HG03354 (cell line): ENCODE data around the gene POC5.
A peak's percentile ranks its signal among the peaks of the same experiment; 100 is the strongest.
"Not testable (repeated sequence)": the region's sequence is repeated elsewhere in the genome, so short reads cannot be mapped to it uniquely, and the experiment has no call there.

Experiments used
- ATAC-seq: cut with Tn5 transposase; IDR thresholded peaks from one replicate; pipeline ENCODE4 v1.9.1; 2021; ENCODE audit warnings: mild to moderate bottlenecking; ENCODE audit not compliant: unreplicated experiment, poor library complexity, severe bottlenecking

The POC5 gene

GRCh38 chr5:75706775-75707174, 10.5 kb downstream of the POC5 start:
- no peak for ATAC-seq

- no peak for ATAC-seq
Measured at GRCh38 chr5:75706016-75706415, 11.2 kb downstream of the POC5 start.

- ATAC-seq, result no peak
Measured at GRCh38 chr5:75701856-75702255, 15.4 kb downstream of the POC5 start.

- not testable (repeated sequence) for ATAC-seq
Measured at GRCh38 chr5:75695472-75696351, 21.5 kb downstream of the POC5 start.

DNA sequence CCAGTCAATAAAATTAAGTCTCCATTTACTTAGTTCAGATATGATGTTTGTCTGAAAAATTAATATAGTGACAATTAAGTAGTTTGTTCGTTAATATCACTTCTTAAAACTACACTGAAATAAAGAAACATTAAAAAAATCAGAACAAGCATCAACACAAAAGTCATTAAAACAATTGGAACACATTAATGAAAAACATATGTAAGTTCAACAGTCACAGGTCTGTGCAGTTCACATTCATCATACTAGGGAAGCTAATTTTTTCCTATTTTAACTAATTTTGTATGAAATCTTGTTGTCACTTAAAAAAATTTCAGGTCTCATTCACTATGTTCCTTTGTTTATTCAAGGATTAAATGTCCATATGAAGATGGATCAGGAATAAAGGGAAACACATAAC, 22.5 kb downstream of the POC5 start:
- no peak for ATAC-seq

DNA sequence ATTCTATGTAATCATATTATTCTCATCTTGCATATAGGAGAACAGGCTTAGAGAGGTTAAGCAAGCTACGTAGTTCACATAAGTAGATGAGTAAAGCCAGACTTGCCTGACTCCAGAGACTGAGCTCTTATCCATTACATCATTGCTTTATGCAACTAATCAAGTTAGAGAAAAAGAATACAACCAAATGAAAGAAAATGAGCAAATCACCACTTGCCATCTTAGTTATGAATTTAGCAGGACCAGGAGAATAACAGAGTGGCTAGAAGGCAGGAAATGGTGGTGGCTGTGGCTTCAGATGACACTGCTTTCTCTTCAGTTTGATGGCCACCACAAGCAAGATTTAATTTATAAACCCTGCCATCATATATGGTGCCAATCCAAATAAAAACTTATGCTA, 26.6 kb downstream of the POC5 start:
- no peak for ATAC-seq

GRCh38 chr5:75686480-75686879, 30.8 kb downstream of the POC5 start:
- ATAC-seq, result no peak

DNA sequence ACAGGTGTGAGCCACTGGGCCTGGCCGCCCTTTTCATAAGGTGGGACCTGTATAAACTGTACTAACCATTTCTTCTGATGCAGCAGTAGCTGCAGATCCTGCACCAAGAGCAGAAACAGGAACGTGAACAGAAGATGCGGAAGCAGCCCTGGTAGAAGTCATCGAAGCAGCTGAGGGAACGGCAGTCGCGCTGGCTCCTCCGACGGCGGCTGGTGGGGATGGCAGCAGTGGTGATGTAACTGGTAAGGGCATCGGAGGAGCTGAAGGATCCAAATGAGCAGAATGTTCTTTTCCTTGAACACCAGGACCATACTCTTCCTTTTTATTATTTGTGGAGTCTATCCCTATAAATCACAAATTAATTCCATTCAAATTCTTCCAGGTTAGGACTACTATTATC, 32.1 kb downstream of the POC5 start:
- no peak for ATAC-seq

DNA sequence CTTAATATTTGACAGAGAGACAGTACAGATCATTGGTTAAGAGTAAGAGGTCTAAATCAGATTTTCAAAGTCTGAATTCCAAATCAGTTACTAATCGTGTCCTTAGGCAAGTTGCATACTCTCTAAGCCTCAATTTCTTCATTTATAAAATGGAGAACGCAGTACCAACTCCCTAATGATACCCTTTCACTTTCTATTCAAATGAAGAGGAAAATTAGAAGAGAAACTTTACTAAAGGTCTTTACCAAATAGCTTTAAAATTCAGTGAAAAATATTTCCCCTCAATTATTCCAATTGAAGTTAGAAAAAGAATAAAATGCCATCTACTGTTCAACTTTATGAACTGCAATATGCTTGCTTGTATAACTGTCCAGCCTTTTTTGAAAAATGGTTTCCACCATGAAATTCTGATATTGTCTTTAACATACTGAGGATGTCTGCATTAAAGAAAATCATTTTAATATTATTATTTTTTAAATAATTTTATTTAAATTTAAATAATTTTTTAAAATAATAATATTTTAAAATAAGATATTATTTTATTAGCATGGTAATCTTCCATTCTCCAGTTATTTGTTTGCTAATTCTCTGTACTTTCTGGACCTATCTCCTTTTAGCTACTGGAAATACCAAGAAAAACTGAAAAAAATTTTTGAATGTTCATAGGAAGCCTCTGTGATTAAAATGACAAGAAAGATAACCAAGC, 36.0 kb downstream of the POC5 start:
- peak; percentile 42 for ATAC-seq

DNA sequence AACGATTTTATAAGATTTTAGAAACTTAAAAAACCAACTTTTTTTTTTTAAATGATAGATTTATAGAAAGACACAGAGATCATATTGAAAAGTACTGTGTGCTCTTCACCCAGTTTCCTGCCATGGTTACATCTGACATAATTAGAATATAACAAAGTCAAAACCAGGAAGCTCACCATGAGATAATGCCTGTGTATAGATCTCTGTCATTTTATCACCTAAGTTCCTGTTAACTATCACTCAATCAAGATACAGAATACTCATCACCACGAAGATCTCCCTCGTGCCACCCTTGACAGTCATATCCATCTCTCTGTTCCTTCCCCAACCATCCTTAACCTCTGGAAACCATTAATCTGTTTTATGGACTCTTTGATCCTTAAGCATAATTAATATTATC, 39.1 kb downstream of the POC5 start:
- ATAC-seq, result no peak

DNA sequence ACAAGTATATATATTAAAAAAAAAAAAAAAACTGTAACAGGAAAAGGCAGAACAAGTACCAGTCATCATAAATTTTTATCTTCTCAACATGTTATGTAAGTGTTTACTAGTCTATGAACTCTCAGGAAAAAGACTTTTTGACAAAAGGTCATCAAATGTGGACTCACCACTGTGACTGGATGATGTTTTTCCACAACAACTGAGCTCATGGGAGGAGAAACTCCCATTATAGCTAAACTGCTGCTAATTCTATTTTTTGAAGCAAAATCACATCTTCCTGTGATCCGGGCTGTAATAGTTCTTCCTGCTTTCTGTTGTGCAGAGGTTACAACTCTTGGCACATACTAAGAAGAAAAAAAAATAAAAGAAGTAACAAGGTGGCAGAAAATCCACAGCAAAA, 39.6 kb downstream of the POC5 start:
- no peak for ATAC-seq

GRCh38 chr5:75675783-75676182, 41.5 kb downstream of the POC5 start:
- no peak for ATAC-seq

DNA sequence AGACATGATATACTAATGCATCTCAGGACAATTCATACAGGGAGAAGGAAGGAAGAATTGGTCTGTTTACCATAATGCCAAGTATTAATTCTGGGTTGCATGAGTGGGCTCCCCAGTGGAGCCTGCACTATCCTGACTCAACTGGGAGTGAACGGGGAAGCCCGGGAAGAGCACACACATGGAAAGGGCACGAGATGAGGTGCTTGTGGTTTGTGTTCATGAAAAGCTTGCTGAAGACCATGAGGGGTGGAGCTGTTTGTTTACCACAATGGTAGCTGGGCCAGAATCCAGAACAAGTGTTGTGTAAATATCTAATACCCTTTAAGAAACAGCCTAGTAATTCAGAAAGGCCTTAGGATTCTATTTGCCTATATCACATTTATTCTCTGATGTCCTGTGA, 44.6 kb downstream of the POC5 start:
- no peak for ATAC-seq

DNA sequence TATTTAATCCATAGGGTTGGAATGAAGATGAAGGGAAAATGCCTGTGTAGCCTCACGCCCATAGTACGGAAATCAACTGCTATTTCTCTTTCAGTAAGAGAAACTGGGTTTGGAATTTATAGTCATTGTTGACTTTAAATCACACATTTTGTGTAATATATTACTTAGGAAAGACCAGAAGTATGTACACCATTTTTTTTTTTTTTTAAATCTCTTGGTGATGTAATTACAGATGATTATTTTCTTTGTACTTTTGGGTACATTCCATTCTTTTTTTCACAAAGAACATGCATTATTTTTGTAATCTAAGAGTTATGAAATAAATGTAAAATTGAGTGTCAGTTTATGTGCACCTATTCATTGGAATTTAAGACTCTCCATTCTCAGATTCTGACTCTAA, 45.7 kb downstream of the POC5 start:
- ATAC-seq, result no peak

DNA sequence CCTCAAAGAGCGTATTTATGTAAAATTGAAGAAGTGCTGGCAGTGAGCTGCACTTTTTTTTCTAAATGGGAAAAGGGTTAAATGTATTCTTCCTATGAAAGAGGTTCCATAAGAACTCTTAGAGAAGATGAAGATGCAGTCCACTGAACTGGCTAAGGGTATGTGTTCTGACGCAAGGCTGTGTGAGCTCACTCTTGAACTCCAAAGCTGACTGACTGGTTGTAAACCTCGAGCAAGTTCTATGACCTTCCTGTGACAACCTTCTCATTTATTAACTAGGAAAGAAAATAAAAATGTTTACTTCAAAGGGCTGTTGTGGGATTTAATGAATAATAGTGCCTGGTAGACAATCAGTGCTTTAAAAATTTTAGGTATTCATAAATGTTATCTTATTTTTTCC, 46.7 kb downstream of the POC5 start:
- ATAC-seq, result no peak

- peak; percentile 95 for ATAC-seq
Measured at GRCh38 chr5:75668977-75669689, 48.1 kb downstream of the POC5 start.

DNA sequence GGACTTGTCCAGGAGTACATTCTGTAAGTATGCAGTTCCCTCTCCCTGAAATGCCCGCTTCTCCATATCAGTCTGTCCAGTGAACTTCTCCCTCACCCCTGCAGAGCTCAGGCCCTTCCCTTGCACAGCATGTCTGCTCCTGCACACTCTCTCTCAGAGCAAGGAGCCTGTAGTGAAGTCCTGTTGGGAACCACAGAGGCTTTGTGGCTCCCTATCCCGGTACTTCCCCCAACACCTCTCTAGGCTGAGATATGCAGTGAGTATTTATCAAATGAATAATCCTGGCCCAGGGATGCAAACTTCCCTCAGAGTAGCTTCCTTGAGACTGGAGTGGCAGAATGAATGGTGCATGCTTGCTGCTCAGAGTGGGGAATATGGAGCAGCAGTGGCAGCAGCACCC, 48.8 kb downstream of the POC5 start:
- peak; percentile 13 for ATAC-seq

DNA sequence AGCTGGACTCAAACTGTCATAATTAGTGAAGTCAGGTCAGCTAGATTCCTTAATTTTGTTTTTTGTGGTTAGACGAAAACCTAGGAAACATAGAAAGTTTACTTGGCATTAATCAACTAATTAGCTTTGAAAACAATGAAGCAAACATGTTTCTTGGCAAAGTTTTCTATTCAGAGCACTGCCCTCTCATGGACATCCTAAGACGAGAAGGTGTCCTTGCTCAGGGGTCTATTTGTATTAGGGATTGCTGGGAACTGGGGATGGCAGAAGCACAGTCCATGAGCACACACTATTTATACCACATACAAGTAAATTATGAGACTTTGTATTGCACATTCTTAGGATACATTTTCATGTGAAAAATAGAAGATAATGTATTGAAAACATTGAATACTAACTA, 49.7 kb downstream of the POC5 start:
- ATAC-seq, result no peak

DNA sequence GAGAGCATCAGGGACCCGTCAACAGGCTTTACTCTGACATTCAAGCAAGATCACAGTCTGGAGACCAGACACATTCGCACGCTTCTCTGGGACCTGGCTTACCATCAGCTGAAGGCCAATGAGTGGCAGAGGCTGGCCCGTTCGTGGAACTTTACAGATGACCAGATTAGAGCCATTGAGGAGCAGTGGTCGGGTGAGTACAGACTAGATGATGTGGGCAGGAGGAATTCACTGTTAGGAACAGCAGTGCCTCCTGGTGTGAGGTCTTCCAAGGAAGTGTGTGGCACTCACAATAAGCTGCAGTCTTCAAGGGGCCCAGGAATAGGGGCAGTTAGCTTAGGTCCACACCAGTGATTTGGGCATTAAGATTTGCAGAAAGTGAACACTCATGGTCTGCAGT, 50.4 kb downstream of the POC5 start:
- ATAC-seq, result no peak

DNA sequence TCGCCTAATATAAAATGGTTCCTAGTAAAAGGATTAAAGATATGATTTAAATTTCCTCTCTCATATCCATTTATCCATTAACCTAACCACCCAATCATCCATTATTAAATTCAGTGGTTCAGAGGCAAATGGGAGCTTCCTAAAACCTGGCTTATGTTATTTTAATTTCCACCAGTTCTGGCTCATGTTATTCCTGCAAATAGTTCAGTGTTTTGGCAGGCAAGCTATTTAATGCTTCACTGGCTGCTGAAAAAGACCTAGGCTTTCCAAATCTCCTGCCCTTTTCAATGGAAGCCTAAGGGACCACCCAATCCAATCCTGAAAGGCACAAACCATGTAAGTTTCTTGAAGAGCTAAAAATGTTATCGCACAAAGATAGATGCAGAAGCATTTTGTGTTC, 52.3 kb downstream of the POC5 start:
- ATAC-seq, result no peak
